Naive thymus-derived CD8-positive, alpha-beta T cell (primary cell): ENCODE data around the gene DLG4. TPM values are rescaled to one million over a fixed set of nuclear protein-coding genes. Genes with fewer than 3 reads are reported as not detected.

Source experiments
- microRNA-seq: library from miRNA; unstranded; fragments of <30 nt; microRNA quantifications from one replicate; pipeline ENCODE4 v1.2.0, GENCODE V29; 2022; ENCODE audit warnings: borderline microRNAs expressed
- polyA plus RNA-seq, 3 donors: library from polyadenylated mRNA; unstranded; fragments of 300-500 nt; fragmentation: Illumina TruSeq; gene quantifications; one replicate each; pipeline ENCODE4 v1.2.3, GENCODE V29; 2021
- total RNA-seq, 8 experiments: library from RNA in 2 of 8; stranded (reverse) in 2 of 8; gene quantifications; one replicate each; pipeline ENCODE4 v1.2.3 and lab custom pipeline; 2021 to 2026

DLG4 gene
- total and polyA plus RNA-seq, 5 experiments from 2014 or later: 0.24 to 10.2 (median 0.62) TPM

Small RNAs within 50 kb of the gene (microRNA-seq; reads per million reads assigned to microRNA genes)
- 735 reads per million, percentile 82 among the genes with 10 or more reads in this experiment for gene MIR324

Other genes starting within 250 kb of the DLG4 start
Only the 30 nearest of the 33 such genes appear.
- 100 to 1,000 TPM; 117 to 120 TPM for gene RNASEK, start 207.2 kb downstream of the DLG4 start, total RNA-seq
- 100 to 1,000 TPM; 477 to 597 (median 559) TPM for gene RNASEK, start 207.2 kb downstream of the DLG4 start, polyA plus RNA-seq
- not detected for gene BCL6B, start 196.8 kb downstream of the DLG4 start, total RNA-seq
- gene BCL6B, start 196.8 kb downstream of the DLG4 start, polyA plus RNA-seq: not detected
- gene SLC16A13, start 183.8 kb downstream of the DLG4 start, total RNA-seq: 10 to 100 TPM; 11.5 to 14.7 TPM
- 1 to 10 TPM in 1 of 3 donors, under 1 TPM in 2; 0.93 to 1.2 (median 0.97) TPM for gene SLC16A13, start 183.8 kb downstream of the DLG4 start, polyA plus RNA-seq
- 1 to 10 TPM; 2.8 to 3.5 TPM for gene SLC16A11, start 175.7 kb downstream of the DLG4 start, total RNA-seq
- gene SLC16A11, start 175.7 kb downstream of the DLG4 start, polyA plus RNA-seq: 1 to 10 TPM; 2.0 to 2.2 (median 2.0) TPM
- gene CLEC10A, start 139.6 kb downstream of the DLG4 start, total RNA-seq: under 1 TPM; 0.49 to 0.93 TPM
- gene CLEC10A, start 139.6 kb downstream of the DLG4 start, polyA plus RNA-seq: under 1 TPM in 1 of 3 donors, not detected in 2; 0.13 TPM
- not detected for gene ASGR2, start 105.0 kb downstream of the DLG4 start, total RNA-seq
- gene ASGR2, start 105.0 kb downstream of the DLG4 start, polyA plus RNA-seq: not detected
- gene ASGR1, start 40.5 kb downstream of the DLG4 start, total RNA-seq: under 1 TPM; 0.58 to 0.68 TPM
- gene ASGR1, start 40.5 kb downstream of the DLG4 start, polyA plus RNA-seq: under 1 TPM in 1 of 3 donors, not detected in 2; 0.23 TPM
- gene ACADVL, start 102 bp upstream of the DLG4 start, total RNA-seq: 100 to 1,000 TPM; 402 TPM
- 10 to 100 TPM; 78.8 to 91.2 (median 85.2) TPM for gene ACADVL, start 102 bp upstream of the DLG4 start, polyA plus RNA-seq
- gene DVL2, start 14.7 kb upstream of the DLG4 start, total RNA-seq: 10 to 100 TPM; 80.7 to 81.5 TPM
- gene DVL2, start 14.7 kb upstream of the DLG4 start, polyA plus RNA-seq: 10 to 100 TPM; 19.3 to 26.5 (median 19.3) TPM
- 10 to 100 TPM; 49.9 to 53.9 TPM for gene PHF23, start 19.6 kb upstream of the DLG4 start, total RNA-seq
- gene PHF23, start 19.6 kb upstream of the DLG4 start, polyA plus RNA-seq: 10 to 100 TPM; 18.1 to 35.7 (median 22.2) TPM
- 100 to 1,000 TPM; 268 to 280 TPM for gene GABARAP, start 22.6 kb upstream of the DLG4 start, total RNA-seq
- gene GABARAP, start 22.6 kb upstream of the DLG4 start, polyA plus RNA-seq: 100 to 1,000 TPM; 799 to 964 (median 817) TPM
- 100 to 1,000 TPM; 138 to 142 TPM for gene CTDNEP1, start 31.9 kb upstream of the DLG4 start, total RNA-seq
- 10 to 100 TPM; 33.6 to 42.3 (median 39.7) TPM for gene CTDNEP1, start 31.9 kb upstream of the DLG4 start, polyA plus RNA-seq
- gene ELP5, start 32.4 kb upstream of the DLG4 start, total RNA-seq: 10 to 100 TPM; 35.1 to 36.1 TPM
- 10 to 100 TPM; 55.5 to 94.0 (median 70.8) TPM for gene ELP5, start 32.4 kb upstream of the DLG4 start, polyA plus RNA-seq
- 1 to 10 TPM; 4.2 to 7.4 TPM for gene CLDN7, start 42.6 kb upstream of the DLG4 start, total RNA-seq
- gene CLDN7, start 42.6 kb upstream of the DLG4 start, polyA plus RNA-seq: 1 to 10 TPM; 5.7 to 8.6 (median 7.1) TPM
- not detected for gene SLC2A4, start 61.9 kb upstream of the DLG4 start, total RNA-seq
- gene SLC2A4, start 61.9 kb upstream of the DLG4 start, polyA plus RNA-seq: not detected
- gene YBX2, start 74.8 kb upstream of the DLG4 start, total RNA-seq: 1 to 10 TPM in 1 of 2 experiments, under 1 TPM in 1; 0.66 to 1.2 TPM
- gene YBX2, start 74.8 kb upstream of the DLG4 start, polyA plus RNA-seq: not detected
- gene EIF5A, start 87.8 kb upstream of the DLG4 start, total RNA-seq: 100 to 1,000 TPM; 308 to 327 TPM
- 100 to 1,000 TPM; 209 to 690 (median 643) TPM for gene EIF5A, start 87.8 kb upstream of the DLG4 start, polyA plus RNA-seq
- 100 to 1,000 TPM; 146 to 147 TPM for gene GPS2, start 95.5 kb upstream of the DLG4 start, total RNA-seq
- gene GPS2, start 95.5 kb upstream of the DLG4 start, polyA plus RNA-seq: 100 to 1,000 TPM in 1 of 3 donors, 10 to 100 TPM in 2; 75.7 to 107 (median 98.6) TPM
- 10 to 100 TPM; 74.7 to 82.7 TPM for gene NEURL4, start 109.5 kb upstream of the DLG4 start, total RNA-seq
- 1 to 10 TPM in 2 of 3 donors, under 1 TPM in 1; 0.90 to 2.7 (median 1.1) TPM for gene NEURL4, start 109.5 kb upstream of the DLG4 start, polyA plus RNA-seq
- gene ACAP1, start 116.7 kb upstream of the DLG4 start, total RNA-seq: 100 to 1,000 TPM; 450 to 466 TPM
- 100 to 1,000 TPM; 246 to 295 (median 283) TPM for gene ACAP1, start 116.7 kb upstream of the DLG4 start, polyA plus RNA-seq
- gene KCTD11, start 132.3 kb upstream of the DLG4 start, total RNA-seq: 1 to 10 TPM; 4.6 to 5.0 TPM
- gene KCTD11, start 132.3 kb upstream of the DLG4 start, polyA plus RNA-seq: 1 to 10 TPM; 1.2 to 1.6 (median 1.3) TPM
- not detected for gene TMEM95, start 135.3 kb upstream of the DLG4 start, total RNA-seq
- not detected for gene TMEM95, start 135.3 kb upstream of the DLG4 start, polyA plus RNA-seq
- gene TNK1, start 161.3 kb upstream of the DLG4 start, total RNA-seq: 10 to 100 TPM; 20.8 to 23.1 TPM
- gene TNK1, start 161.3 kb upstream of the DLG4 start, polyA plus RNA-seq: 1 to 10 TPM; 5.8 to 8.5 (median 7.6) TPM
- 10 to 100 TPM; 75.8 to 79.4 TPM for gene PLSCR3, start 174.7 kb upstream of the DLG4 start, total RNA-seq
- gene PLSCR3, start 174.7 kb upstream of the DLG4 start, polyA plus RNA-seq: 100 to 1,000 TPM in 2 of 3 donors, 10 to 100 TPM in 1; 90.5 to 152 (median 125) TPM
- 10 to 100 TPM; 45.4 to 50.9 TPM for gene TMEM256, start 184.3 kb upstream of the DLG4 start, total RNA-seq
- gene TMEM256, start 184.3 kb upstream of the DLG4 start, polyA plus RNA-seq: 10 to 100 TPM; 62.6 to 96.5 (median 81.4) TPM
- 10 to 100 TPM; 12.3 to 14.7 TPM for gene NLGN2, start 188.0 kb upstream of the DLG4 start, total RNA-seq
- under 1 TPM; 0.03 to 0.23 (median 0.08) TPM for gene NLGN2, start 188.0 kb upstream of the DLG4 start, polyA plus RNA-seq
- gene SPEM1, start 200.5 kb upstream of the DLG4 start, total RNA-seq: not detected
- gene SPEM1, start 200.5 kb upstream of the DLG4 start, polyA plus RNA-seq: not detected
- not detected for gene SPEM2, start 205.8 kb upstream of the DLG4 start, total RNA-seq
- gene SPEM2, start 205.8 kb upstream of the DLG4 start, polyA plus RNA-seq: not detected
- not detected for gene SPEM3, start 209.0 kb upstream of the DLG4 start, total RNA-seq
- not detected for gene SPEM3, start 209.0 kb upstream of the DLG4 start, polyA plus RNA-seq
- 10 to 100 TPM; 12.2 to 12.8 TPM for gene TMEM102, start 215.6 kb upstream of the DLG4 start, total RNA-seq
- gene TMEM102, start 215.6 kb upstream of the DLG4 start, polyA plus RNA-seq: 10 to 100 TPM in 2 of 3 donors, 1 to 10 TPM in 1; 9.8 to 19.1 (median 12.1) TPM